NT2/D1 (cell line): ENCODE results near the gene LCE3E.
"Not testable (repeated sequence)": the region's sequence is repeated elsewhere in the genome, so short reads cannot be mapped to it uniquely, and the experiment has no call there.

Experiments used
- DNase-seq: peaks from one replicate; pipeline ENCODE4 v3.0.0-alpha.2; 2011; ENCODE audit warnings: low read depth, low spot score
- H3K27me3 ChIP-seq: 2 replicates; pipeline ENCODE4 v1.6.0; 2011; ENCODE audit warnings: mild to moderate bottlenecking; ENCODE audit not compliant: insufficient read length, insufficient read depth
- H3K36me3 ChIP-seq: 2 replicates; pipeline ENCODE4 v1.6.1; 2011; ENCODE audit warnings: mild to moderate bottlenecking, low read length, mixed read lengths; ENCODE audit not compliant: insufficient read depth, insufficient read length
- H3K4me1 ChIP-seq: 2 replicates; pipeline ENCODE4 v1.5.1; 2011; ENCODE audit not compliant: insufficient read depth, insufficient read length
- H3K4me3 ChIP-seq: 2 replicates; pipeline ENCODE4 v1.5.1; 2011; ENCODE audit warnings: low read depth; ENCODE audit not compliant: insufficient read length
- H3K9ac ChIP-seq: 2 replicates; pipeline ENCODE4 v1.6.0; 2011; ENCODE audit warnings: low read depth; ENCODE audit not compliant: insufficient read length
- H3K9me3 ChIP-seq: 2 replicates; pipeline ENCODE4 v1.5.1; 2011; ENCODE audit warnings: mild to moderate bottlenecking, low read length; ENCODE audit not compliant: insufficient read depth
- SUZ12 ChIP-seq: IDR thresholded peaks from 2 replicates; pipeline ENCODE4 v1.6.1; 2011; ENCODE audit not compliant: insufficient read length, insufficient read depth; ENCODE audit errors: extremely low read depth
- YY1 ChIP-seq: IDR thresholded peaks from 2 replicates; pipeline ENCODE4 v1.6.1; 2011; ENCODE audit not compliant: insufficient read length, insufficient read depth
- ZNF274 ChIP-seq: IDR thresholded peaks from 2 replicates; pipeline ENCODE4 v1.6.1; 2011; ENCODE audit warnings: mild to moderate bottlenecking, low read depth, low read length

LCE3E gene, protein sequence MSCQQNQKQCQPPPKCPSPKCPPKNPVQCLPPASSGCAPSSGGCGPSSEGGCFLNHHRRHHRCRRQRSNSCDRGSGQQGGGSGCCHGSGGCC

DNA sequence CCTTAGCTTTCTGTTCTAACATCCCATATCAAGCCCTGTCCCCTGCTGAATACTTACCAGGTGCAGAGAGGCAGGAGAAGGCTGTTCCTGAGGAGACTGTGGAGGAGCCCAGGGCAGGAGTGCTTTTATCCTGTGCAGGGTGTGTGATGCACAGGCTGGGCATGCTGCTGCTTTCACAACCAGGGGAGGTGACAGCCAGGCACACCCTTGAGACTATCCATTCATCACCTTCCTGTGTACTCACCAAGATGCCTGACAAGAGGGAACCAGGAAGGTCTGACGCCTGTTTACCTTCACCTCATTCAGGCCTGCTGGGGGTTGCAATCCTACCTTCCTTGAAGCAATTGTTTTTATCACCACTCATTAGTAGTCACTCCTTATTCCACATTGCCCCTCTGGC, at the start of gene LCE3E:
Gene LCE3E (minus strand): TSS at position 100 of the 400 bp plus-strand sequence. CDS start 572 bp downstream, outside the sequence.
- H3K27me3 ChIP-seq = no peaks in the 10 kb centered on the region
- H3K36me3 ChIP-seq = no peaks in the 10 kb centered on the region
- DNase-seq = no peak
- no peak within 1 kb of the TSS for H3K4me3 ChIP-seq
- no peaks in the 10 kb centered on the region for H3K4me1 ChIP-seq
- peaks cover 18% of the 10 kb centered on the region; the same call in 1 of the 2 replicates for H3K9me3 ChIP-seq
- TF ChIP-seq SUZ12 (no peak), ZNF274 (no peak), YY1 (no peak)
- no peak within 1 kb of the TSS for H3K9ac ChIP-seq

DNA sequence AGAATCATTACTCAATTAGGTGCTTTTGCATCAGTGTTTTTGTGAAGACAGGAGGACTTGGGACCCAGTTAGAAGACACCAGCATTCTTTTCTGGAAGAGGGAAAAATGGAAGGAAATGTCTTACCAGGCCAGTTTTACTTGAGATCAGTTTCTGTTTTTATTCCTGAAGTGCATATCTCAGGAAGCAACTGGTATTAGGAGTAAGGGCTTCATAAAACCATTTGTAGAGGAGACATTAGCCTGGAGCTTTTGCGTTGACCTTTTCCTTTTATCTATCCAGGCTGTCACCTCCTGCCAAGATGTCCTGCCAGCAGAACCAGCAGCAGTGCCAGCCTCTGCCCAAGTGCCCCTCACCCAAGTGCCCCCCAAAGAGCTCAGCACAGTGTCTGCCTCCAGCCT, 46.9 kb upstream of the LCE3E start, which contains the start of gene LCE3B:
Gene LCE3B (plus strand): TSS at position 301 of the 400 bp plus-strand sequence. CDS start 0 bp downstream, at position 301.
- no peak within 1 kb of the TSS for H3K4me3 ChIP-seq
- H3K9me3 ChIP-seq = peaks cover 11% of the 10 kb centered on the region
- no peaks in the 10 kb centered on the region for H3K36me3 ChIP-seq
- H3K27me3 ChIP-seq = no peaks in the 10 kb centered on the region
- no peaks in the 10 kb centered on the region for H3K4me1 ChIP-seq
- no peak for DNase-seq
- TF ChIP-seq SUZ12 = no peak
- TF ChIP-seq ZNF274 = no peak
- TF ChIP-seq YY1 = no peak
- H3K9ac ChIP-seq = no peak within 1 kb of the TSS

DNA sequence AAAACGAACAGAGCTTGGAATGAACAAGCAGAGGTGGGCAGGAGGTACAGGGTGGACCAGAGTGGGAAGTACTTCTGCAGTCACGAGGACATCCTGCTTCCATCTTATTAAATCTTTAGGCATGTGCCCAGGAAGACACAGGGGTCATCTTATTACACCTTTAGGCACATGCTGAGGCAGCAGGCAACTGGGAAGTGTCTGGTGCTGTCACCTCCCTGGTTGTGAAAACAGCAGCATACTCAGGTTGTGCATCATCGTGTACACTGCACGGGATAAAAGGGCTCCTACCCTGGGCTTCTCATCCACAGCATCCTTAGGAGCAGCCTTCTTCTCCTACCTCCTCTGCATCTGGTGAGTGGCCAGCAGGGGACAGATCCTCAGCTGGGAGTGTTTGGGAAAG, 33.4 kb upstream of the LCE3E start, which contains the start of gene LCE3C:
Gene LCE3C (plus strand): TSS at position 301 of the 400 bp plus-strand sequence. CDS start 498 bp downstream, outside the sequence.
- no peak within 1 kb of the TSS for H3K4me3 ChIP-seq
- no peaks in the 10 kb centered on the region for H3K9me3 ChIP-seq
- no peaks in the 10 kb centered on the region for H3K36me3 ChIP-seq
- no peaks in the 10 kb centered on the region for H3K4me1 ChIP-seq
- H3K27me3 ChIP-seq = no peaks in the 10 kb centered on the region
- no peak for TF ChIP-seq YY1
- no peak for TF ChIP-seq ZNF274
- no peak for TF ChIP-seq SUZ12
- H3K9ac ChIP-seq = no peak within 1 kb of the TSS
- DNase-seq = no peak

DNA sequence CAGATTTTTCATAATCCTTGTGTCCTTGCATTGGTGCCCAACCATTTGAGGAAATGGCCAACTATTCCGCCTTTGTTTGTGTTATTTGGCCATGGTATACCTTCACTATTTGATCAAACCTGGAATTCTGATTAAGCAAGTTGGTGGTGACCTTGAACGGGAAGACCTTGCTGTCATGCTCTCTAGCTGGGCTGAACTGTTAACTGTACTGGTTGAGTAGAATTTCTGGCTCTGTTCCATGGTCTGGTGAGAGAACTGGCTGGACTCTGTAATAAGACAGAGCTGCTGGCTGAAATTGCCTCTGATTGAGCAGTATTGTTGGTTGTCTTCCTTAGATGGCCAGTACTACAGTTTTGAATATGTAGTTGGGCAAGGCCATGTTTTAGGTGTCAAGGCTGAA, 30.4 kb upstream of the LCE3E start:
- no peak for DNase-seq
- Histone ChIP-seq H3K9ac (no peak overlapping the region), H3K27me3 (no peaks in the 10 kb centered on the region), H3K4me1 (no peaks in the 10 kb centered on the region), H3K36me3 (no peaks in the 10 kb centered on the region), H3K4me3 (no peak overlapping the region), H3K9me3 (no peaks in the 10 kb centered on the region)
- no peak for TF ChIP-seq SUZ12
- TF ChIP-seq ZNF274 = no peak
- TF ChIP-seq YY1 = no peak

DNA sequence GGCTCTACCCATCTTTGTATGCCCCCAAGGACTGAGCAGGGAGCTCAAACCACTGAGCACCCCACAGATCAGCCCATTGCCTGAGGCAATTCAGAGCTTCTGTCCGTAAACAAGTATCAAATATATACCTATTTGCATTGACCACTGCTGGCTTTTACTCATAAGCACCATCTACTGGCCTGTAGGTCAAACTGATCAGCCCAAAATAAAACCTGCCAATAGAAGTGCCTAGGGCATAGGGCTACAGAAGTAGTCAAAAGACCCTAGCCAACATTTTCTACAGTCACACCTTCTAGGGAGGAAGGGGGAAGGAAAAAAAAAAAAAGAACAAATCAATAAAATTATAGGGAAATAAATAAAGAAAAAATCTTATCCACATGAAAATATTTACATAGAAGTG, 19.0 kb upstream of the LCE3E start:
- Histone ChIP-seq H3K4me3 (no peak overlapping the region), H3K27me3 (no peaks in the 10 kb centered on the region), H3K36me3 (no peaks in the 10 kb centered on the region), H3K4me1 (no peaks in the 10 kb centered on the region), H3K9me3 (no peaks in the 10 kb centered on the region), H3K9ac (no peak overlapping the region)
- no peak for TF ChIP-seq SUZ12
- TF ChIP-seq ZNF274 = no peak
- no peak for TF ChIP-seq YY1
- no peak for DNase-seq

DNA sequence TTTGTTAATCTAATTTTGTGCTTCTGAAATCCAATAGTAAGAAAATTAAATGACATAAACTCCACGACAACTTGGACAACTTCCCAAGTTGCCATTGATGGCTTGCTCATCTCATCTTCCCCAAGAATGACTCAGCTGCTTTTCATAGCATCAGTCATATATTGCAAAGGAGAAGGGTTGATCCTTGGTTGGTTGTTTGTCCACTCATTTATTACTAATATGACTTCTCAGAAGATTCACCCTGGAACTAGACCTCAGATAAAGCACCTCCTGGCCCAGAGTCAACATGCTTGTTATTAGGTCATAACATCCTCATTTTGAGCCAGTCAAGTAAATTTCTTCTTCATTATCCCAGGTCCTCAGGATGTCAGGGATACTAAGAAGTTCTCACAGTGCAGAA, 16.1 kb upstream of the LCE3E start:
- TF ChIP-seq SUZ12 (no peak), YY1 (no peak), ZNF274 (no peak)
- H3K4me3 ChIP-seq = no peak overlapping the region
- DNase-seq = no peak
- H3K9me3 ChIP-seq = no peaks in the 10 kb centered on the region
- no peaks in the 10 kb centered on the region for H3K36me3 ChIP-seq
- no peak overlapping the region for H3K9ac ChIP-seq
- no peaks in the 10 kb centered on the region for H3K4me1 ChIP-seq
- no peaks in the 10 kb centered on the region for H3K27me3 ChIP-seq

DNA sequence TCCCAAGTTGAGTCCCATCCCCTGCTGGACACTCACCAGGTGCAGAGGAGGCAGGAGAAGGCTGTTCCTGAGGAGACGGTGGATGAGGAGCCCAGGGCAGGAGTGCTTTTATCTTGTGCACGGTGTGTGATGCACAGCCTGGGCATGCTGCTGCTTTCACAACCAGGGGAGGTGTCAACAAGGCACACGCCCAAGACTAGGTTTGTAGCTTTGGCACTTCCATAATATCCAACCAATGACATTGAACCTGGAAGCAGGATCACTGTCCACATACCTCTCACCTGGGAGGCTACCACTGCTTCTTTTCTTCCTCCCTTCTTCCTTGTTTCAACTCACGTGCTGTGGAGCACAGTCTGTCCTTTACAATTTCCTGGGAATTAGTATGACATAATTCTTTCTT, 13.9 kb upstream of the LCE3E start, which contains the start of gene LCE3D:
Gene LCE3D (minus strand): TSS at position 84 of the 400 bp plus-strand sequence. CDS start 580 bp downstream, outside the sequence.
- no peak for TF ChIP-seq YY1
- TF ChIP-seq ZNF274 = no peak
- TF ChIP-seq SUZ12 = no peak
- no peaks in the 10 kb centered on the region for H3K36me3 ChIP-seq
- no peak within 1 kb of the TSS for H3K9ac ChIP-seq
- DNase-seq = no peak
- no peaks in the 10 kb centered on the region for H3K9me3 ChIP-seq
- no peak within 1 kb of the TSS for H3K4me3 ChIP-seq
- H3K27me3 ChIP-seq = no peaks in the 10 kb centered on the region
- H3K4me1 ChIP-seq = no peaks in the 10 kb centered on the region

DNA sequence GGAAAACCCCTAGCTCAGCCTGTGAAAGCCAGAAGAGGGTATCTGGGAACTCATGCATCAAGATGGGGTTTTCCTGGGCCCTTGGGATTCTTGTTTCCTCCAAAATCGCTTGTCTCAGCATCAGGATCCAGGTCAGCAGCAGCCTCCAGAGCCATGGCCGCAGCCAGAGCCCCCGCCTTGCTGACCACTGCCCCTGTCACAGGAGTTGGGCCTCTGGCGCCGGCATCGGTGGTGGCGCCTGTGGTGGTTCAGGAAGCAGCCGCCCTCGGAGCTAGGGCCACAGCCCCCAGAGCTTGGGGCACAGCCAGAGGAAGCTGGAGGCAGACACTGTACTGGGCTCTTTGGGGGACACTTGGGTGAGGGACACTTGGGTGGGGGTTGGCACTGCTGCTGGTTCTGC, 12.9 kb upstream of the LCE3E start:
- H3K9ac ChIP-seq, H3K36me3 ChIP-seq, H3K4me1 ChIP-seq, DNase-seq, H3K27me3 ChIP-seq, H3K9me3 ChIP-seq, H3K4me3 ChIP-seq: not testable (repeated sequence)
